Stimulated activated CD8-positive, alpha-beta memory T cell treated with anti-CD3 and anti-CD28 coated beads, Interleukin-15, amount 100 ng/mL, for 24 hours (primary cell): ENCODE results near the gene ATP12A.

Experiments used
- DNase-seq: peaks from one replicate; pipeline ENCODE4 v3.0.0-alpha.2; 2020; ENCODE audit warnings: low read depth

The ATP12A gene

DNA sequence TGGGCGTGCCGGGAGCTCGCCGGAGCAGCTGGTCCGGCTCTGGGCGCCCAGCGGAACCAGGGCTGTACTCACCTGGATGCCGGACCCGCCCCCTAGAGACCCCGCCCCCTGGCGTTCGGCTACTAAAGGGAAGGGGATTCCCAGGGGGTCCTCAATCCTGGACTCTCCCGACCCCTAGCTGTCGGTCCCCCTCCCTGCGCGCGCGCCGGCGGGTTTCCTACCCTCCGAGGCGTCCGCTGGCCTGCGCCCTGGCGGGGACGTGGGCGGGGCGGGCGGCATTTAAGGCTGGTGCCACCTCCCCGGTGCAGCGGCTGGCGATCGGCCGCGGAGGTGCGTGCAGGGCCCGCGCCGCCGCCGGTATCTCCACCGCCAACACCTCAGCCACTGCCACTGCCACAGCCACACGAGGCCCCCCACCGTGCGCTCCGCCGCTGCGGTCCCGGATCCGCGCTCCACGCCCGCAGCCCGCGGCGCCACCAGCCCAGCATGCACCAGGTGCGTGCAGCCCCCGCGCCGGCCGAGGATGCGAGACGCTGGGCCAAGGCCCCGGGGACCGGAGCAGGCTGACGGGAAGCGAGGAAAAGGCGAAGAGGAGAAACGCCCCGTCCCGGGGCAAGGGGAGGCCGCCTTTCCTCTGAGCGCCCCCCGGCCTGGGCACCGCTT is at the start of gene ATP12A:
Gene ATP12A (plus strand): TSS at position 151 of the 663 bp plus-strand sequence. CDS start 336 bp downstream, at position 487.
- no peak for DNase-seq

DNA sequence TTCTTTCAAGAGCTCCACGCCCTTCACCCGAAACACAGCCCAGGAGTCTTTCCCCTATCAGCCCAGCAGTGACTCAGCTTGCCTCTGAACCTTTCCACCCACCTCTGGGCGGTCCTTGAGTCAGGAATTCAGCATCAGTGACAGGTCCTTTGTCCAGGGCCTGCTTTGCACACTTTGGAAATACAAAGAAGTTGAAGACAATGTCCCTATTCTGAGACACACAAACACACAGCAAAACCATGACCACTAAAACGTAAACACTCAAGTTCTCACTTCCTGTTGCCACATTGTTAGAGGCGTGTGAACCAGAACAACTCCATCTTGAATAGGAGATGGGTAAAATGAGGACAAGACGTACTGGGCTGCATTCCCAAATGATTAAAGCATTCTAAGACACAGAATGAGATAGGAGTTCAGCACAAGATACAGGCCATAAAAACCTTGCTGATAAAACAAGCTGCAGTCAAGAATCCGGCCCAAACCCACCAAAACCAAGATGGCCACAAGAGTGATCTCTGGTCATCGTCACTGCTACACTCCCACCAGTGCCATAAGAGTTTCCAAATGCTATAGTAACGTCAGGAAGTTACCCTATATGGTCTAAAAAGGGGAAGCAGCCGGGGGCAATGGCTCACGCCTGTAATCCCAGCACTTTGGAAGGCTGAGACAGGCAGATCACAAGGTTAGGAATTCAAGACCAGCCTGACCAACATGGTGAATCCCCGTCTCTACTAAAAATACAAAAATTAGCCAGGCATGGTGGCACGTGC is 49.2 kb upstream of the ATP12A start:
- no peak for DNase-seq

DNA sequence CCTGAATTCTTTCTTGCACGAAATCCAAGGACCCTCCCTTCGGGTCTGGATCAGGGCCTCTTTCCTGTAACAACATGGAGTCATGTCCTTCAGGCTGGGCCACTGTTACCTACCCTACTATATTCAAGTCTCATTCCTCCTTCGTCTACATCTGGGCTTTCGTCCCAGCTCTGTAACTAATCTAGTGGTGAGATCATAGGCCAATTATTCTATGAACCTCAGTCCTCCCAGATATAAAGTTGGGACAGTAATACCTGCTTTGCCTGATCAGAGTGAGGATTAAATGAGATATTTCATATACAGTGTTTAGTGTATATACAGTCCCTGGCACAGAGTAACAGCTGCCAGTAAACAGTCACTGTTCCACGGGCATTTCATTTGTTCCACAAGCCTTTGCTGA is 48.3 kb upstream of the ATP12A start:
- DNase-seq: no peak

DNA sequence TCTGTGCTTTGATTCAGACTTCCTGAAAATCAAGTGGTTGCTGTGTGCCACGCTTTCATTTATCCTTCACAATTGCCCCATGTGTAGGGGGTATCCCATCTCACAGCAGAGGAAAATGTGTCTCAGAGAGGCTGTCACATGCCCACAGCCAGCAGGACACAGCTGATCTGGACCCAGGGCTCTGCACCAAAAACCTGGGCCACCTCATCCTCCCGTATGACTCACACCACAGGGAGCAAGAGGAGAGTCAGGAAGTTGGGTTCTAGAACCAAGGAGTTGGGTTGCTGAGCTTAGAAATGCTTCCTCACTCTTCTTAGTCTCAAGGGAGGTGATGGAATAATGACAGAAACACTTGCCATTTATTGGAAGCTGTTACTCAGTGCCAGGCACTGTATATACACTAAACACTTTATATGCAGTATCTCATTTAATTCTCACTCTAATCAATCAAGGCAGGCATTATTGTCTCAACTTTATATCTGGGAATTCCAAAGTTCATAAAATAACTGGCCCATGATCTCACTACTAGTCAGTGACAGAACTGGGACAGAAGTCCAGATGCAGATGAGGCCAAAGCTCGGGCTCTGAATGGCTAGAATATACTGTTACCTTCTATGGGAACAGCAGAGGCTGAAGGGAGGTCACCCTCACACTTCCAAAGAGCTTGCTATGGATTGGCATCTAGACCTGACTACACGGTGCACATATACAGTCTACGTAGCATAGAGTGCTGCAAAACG is 47.7 kb upstream of the ATP12A start:
- no peak for DNase-seq

DNA sequence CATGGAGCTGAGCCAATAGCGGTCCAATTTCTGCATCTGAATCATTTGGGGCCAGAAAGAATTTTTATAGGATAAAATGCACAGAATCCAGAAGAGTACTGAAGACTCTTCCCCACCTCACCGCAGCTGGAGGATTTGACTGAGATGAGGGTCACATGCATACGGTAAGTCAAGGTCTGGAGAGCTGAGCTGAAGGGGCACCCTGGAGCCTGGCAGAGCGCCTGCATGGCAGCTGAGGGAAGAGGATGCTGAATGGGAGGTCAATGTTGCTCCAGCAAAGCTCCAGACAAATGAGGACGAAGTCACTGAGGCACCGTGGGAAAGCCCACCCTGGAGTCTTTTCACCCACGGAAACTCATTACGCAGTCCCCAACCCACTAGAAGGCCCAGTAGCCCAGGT is 43.4 kb upstream of the ATP12A start:
- DNase-seq: no peak

DNA sequence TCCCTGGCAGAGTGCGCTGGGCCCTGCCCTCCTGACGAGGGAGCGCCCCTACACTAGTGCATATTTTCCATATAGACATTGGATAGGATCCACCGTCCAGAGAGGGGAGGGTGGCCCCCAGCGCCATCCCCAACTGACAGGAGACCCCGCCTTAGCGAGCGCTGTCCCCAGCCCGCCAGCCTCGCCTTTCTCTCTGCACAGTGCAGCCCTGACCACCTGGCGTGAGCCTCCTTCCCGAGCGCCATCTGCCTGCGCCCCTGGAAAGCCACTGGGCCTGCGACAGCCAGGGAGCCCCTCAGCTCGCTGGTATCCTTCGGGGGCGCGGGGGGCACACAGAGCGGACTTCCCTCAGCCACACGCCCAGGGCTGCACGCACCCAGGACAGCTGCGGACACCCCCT is 42.1 kb upstream of the ATP12A start:
- no peak for DNase-seq

DNA sequence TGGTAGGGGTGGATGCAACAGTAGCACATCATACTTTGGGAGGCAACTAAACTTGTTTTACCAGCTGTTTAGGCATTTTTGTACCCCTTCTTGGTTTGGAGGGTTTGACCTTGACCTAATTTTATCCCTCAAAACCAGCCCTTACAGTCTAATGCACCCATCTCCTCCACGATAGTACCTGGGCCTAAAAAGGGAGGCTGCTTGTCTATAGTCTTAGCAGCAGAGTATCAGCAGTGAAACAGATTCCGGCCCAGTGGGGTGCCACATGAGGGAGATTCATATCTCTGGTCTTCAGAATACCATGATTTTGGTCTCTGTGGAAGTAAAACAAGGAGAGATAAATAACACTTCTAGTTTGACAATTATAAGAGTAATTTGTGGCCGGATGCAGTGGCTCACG is 39.5 kb upstream of the ATP12A start:
- no peak for DNase-seq

DNA sequence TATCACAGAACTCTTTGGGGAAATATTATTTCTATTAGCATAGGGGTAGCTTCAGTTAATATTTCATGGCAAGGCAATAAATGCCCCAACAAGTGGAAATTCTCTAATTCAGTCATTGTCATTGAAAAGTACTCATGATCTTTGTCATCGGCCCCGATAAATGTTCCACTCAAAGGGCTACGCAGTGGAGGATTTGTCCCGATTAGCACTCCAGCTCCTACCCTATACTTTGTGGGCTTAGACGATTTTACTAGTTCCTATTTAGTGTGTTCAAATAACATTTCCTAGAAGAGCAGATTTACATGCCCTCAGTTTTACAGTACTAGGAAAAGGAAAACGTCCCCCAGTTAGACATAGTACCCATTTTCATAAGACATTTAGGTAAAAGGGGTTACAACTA is 38.0 kb upstream of the ATP12A start:
- DNase-seq: no peak

DNA sequence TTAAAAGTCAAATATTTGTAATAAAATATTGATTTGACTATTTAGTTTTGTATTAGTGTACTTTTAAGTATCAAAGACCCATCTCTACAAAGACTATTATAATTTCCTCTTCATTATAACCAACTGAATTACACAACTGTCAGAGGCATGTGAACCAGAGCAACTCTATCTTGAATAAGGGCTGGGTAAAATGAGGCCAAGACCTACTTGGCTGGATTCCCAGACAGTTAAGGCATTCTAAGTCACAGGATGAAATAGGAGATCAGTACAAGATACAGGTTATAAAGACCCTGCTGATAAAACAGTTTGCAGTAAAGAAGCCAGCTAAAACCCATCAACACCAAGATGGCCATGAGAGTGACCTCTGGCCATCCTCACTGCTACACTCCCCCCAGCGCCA is 36.2 kb upstream of the ATP12A start:
- no peak for DNase-seq

DNA sequence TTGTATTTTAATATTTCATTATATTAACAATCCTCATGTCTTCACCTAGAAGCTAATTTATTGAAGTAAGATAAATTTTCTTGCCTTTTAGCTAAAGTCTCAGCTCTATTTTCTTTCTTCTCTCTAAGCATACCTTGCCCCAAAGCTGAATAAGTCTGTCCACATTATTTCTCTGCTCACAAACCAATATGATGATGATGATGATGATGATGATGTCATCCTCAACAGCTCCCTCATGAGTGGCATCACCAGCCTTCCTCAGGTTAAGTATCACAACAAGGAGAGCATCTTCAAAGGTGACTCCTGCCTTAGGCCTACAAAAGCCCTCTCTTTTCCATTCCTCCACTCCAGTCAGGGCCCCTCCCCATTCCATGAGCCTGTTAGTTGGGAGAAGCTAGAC is 31.9 kb upstream of the ATP12A start:
- DNase-seq: no peak

DNA sequence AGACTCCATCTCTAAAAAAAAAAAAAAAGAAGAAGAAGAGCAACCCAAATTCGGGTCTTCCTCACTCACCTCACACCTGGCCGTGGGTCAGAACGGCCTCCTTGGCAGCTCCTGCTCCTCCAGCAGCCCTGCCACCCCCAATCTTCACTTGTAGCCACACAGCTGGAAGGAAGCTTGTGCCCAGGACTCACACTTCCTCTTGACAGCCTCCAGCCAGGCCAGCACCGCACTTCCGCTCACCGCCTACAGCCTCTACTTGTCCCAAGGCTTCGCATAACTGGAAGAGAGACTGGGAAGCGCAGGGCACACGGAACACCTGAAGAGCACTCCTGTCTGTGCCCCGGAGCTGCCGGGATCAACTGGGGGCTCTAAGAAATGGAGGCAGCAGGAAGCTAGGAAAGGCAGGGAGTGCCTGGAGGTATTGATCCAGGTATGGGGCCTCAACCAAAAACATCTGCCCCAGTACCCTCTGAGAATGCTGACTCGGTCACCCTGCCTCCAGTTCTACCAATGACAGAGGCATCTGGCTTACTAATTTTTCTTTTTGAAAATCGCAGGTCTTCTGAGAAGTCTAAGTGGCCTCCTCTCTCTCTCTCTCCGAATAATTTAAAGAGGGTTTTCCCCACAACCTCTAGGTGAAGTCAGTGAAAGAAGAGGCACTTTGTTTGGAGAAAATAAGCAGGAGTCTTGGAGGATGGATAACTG is 31.1 kb upstream of the ATP12A start:
- DNase-seq: no peak

DNA sequence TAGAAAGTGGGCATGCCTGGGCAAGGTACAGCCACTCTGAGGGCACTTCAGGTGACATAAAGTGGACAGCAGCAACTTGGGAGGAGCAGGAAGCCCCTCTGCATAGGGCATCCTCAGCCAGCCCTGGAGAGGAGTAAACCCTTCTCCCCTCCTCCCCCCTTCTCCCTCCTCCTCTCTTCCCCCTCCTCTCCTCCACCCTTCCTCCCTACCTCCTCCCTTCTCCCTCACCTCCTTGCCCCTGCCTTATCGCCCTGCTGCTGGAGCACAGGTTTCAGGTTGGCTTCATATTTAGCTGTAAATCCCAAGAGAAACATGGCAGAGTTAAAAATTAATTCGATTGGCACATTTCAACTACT is 30.5 kb upstream of the ATP12A start:
- no peak for DNase-seq

DNA sequence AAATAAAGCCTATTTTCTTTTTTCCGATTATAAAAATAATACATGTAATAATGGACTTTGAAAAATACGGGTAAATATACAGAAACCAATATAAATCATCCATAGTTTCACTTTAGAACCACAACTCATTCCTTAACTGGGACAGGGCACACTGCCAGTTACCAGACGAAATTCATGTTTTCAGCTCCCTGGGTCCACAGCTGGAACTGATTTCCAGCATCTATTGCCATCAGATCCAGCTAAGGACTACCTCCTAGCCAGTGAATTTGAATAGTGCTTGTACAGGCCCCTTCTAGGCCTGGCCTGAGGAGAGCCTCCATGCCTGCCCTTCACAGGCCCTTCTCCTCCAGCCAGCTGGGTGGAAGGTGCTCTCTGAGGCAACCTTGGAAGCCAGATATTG is 30.0 kb upstream of the ATP12A start:
- no peak for DNase-seq

DNA sequence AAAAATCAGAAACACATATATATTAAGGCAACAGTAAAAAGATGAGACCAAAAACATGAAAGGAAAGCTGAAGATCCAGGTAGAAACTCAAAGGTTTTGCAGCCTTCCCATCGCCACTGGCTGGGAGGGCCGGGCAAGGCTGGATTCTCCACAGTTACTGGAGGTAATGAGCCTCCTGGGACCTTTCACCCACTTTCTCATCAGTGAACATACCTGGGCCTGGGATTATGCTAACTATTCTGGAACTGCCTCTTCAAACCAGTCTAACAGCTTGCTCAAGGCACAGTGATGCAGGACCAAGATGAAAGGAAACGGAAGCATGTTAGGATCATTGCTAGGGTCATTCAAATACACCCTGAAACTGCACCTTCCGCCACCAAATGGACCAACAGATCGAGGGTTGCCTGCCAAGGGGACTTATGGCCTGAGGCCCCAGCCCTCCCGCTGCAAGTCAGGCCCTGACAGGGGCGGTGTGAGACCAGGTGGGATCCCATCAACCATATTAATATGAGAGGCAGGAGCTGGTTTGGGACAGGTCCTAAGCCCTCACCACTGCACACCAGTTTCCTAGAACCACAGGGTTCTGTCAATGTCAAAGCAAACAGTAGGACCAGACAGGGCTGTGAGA is 28.4 kb upstream of the ATP12A start:
- no peak for DNase-seq

DNA sequence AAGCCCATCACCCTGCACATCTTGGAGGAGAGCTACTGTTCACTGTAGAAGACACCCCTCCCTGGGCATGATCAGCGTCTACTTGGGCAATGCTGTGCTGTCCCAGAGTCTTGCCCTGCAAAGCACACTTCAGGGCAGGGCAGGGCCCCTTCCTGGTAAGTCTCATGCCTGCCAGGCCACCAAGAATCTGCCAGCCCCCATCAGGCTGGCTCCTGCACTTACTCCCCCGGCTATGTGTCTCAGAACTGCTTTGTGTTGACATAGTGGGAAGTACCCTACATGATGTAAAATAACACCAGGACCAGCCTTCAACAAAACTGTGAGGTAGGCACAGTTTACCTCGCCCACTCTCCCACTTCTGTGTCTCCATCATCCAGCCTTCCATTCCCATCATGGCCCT is 27.8 kb upstream of the ATP12A start:
- DNase-seq: no peak

DNA sequence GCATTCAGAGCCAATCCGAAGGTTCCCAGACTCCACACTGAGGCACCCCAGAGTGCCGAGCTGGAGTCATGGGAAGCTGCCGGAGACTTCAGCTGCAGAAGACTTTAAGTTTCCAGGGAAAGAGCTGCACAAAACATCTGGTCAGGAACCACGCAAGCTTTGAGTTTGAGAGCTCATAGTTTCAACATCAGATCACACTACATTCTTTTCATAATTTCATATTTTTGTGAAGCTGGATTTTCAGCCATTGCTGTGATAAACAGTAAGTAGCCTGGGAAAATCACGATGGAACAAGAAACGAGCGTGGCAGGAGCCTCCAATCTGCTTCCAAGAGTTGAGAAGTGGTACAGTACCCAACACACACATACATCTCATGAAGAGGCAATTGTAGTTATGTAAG is 25.5 kb upstream of the ATP12A start:
- no peak for DNase-seq

DNA sequence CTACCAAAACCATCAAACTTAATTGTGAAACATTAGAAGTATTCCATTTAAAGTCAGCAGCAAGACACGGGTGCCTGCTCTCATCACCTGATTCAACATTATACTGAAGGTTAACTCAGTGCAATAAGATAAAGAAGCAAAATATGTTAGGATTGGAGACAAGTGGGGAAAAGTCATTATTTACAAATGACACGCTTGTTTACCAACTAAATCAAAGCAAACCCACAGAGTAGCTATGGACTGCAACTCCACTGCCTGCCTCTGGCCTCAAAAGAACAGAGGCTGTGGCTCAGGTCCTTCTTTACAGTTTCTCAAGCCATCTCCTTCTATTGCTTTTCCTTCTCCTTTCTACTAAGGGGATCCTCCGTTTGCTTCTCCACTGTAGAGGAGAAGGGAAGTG is 21.0 kb upstream of the ATP12A start:
- DNase-seq: no peak

DNA sequence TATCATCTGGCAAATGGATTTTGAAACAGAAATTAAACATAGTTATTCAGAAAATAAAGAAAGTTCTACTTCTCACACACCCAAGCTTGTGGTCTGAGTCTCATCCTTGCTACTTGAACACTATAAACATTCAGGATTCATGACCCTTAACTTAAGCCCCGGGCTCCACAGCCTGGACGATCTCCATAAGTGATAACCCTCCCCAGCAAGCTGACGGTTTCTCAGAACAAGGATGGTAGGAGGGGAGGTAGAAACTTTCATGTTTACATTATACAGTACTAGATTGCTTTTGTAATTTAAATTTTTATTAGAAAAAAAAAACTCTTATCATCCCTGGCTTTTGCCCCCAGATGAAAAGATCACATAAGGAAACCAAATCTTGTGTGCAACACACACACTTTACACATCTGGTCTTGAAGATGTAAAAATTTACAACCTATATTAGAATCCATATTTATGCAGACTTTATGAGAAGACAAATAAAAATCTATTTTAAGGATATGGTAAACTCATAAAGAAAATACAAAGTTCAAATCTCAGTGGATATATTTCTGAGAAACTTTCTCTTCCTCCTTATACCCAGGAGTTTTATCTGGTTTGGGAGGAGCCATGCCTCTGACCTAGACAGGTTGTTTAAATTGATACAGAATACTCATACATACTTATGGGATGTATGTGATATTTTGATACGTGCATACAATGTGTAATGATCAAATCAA is 20.0 kb upstream of the ATP12A start:
- DNase-seq: no peak

DNA sequence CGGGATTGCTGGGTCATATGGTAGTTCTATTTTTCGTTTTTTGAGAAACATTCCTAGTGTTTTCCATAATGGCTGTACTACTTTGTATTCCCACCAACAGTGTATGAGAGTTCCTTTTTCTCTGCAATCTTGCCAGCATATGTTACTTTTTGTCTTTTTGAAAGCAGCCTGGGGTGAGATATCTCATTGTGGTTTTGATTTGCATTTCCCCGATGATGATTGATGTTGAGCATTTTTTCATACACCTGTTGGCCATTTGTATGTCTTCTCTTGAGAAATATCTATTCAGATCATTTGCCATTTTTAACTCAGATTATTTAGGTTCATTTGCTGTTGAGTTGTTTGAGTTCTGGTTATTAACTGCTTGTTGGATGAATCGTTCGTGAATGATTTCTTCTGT is 18.5 kb upstream of the ATP12A start:
- no peak for DNase-seq

DNA sequence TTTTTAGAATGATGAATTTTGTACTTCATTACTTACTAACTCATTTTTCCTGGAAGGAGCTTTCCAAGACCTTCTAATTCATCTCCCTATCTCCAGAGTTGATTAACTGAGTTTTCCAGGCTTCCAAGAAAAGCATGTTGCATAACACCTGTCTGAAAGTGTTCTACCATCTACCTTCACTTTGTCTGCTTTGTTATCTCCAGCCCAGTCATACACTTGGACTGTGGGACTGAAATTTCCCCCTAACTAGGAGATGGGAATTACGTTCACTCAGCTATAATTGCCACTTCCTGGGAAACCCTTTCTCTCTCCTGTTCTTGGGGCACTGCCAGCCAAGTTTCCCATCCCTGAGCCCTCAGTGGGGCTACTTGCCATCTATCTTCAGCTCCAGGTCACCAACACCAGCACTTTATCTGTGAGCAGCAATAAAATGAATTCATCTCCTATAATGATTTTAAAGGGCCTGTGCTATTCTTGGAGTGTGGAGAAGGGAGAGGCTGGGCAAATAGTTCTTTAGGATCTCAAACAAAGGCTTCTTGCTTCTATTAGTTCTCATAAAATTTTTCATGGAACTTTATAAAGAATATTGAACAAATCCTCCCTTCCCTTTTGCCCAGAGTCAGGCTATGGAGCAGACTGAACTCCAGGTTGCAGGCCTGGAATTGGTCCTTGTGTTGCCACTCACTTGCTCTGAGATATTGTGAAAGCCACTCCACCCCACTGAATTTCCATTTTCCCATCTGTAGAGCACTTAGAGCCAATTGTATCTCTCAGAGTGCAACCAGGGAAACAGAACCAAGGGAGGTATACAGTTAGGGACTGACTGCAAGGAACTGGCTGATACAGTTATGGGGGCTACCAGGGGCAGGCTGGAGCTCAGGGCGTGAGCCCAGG is 17.8 kb upstream of the ATP12A start:
- DNase-seq: no peak

DNA sequence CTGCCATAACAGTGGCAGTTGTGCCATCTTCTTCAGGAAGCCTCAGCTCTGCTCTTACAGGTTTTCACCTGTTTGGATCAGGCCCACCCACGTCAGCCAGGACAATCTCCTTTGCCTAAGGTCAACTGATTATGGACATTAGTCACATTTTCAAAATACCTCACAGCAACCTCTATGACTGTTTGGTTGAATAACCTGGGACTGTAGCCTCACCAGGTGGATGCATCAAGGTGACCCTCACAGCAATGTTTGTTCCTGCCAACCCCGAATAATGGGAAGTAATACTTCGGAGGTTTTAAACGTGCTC is 17.2 kb upstream of the ATP12A start:
- no peak for DNase-seq
